Trophoblast cell (in vitro differentiated cells and primary cell): ENCODE measurements around the gene ING5.
A peak's percentile ranks its signal among the peaks of the same experiment; 100 is the strongest.

Experiments
- DNase-seq, 2 donors: peaks; one replicate each; pipeline ENCODE4 v3.0.0-alpha.2; 2016
- H2AFZ ChIP-seq: 2 replicates; pipeline ENCODE4 v1.6.1; 2013; ENCODE audit warnings: low read length, moderate library complexity, mild to moderate bottlenecking; ENCODE audit not compliant: insufficient read depth, poor library complexity
- H2AK5ac ChIP-seq: 2 replicates; pipeline ENCODE4 v1.6.1; 2013; ENCODE audit warnings: mild to moderate bottlenecking, low read length
- H2BK120ac ChIP-seq: 2 replicates; pipeline ENCODE4 v1.6.1; 2013; ENCODE audit warnings: low read length, mild to moderate bottlenecking, moderate library complexity; ENCODE audit not compliant: insufficient read depth, poor library complexity
- H2BK12ac ChIP-seq: 2 replicates; pipeline ENCODE4 v1.6.1; 2013; ENCODE audit warnings: mild to moderate bottlenecking, low read length, moderate library complexity
- H2BK5ac ChIP-seq: 2 replicates; pipeline ENCODE4 v1.6.1; 2013; ENCODE audit warnings: low read length, low read depth, moderate library complexity, mild to moderate bottlenecking; ENCODE audit not compliant: poor library complexity
- H3K14ac ChIP-seq: 2 replicates; pipeline ENCODE4 v1.6.1; 2013; ENCODE audit warnings: mild to moderate bottlenecking, low read length
- H3K18ac ChIP-seq: 2 replicates; pipeline ENCODE4 v1.6.1; 2013; ENCODE audit warnings: mild to moderate bottlenecking, low read length
- H3K23ac ChIP-seq: 2 replicates; pipeline ENCODE4 v1.6.1; 2013; ENCODE audit warnings: low read length
- H3K27ac ChIP-seq: 2 replicates; pipeline ENCODE4 v1.5.1; 2013; ENCODE audit warnings: low read depth, mild to moderate bottlenecking, inconsistent platforms, low read length, moderate library complexity
- H3K27me3 ChIP-seq: 2 replicates; pipeline ENCODE4 v1.6.1; 2013; ENCODE audit warnings: inconsistent platforms, mild to moderate bottlenecking, low read length, moderate library complexity; ENCODE audit not compliant: insufficient read depth
- H3K36me3 ChIP-seq, 2 experiments: 1 replicate in 1 of 2; 2 replicates in 1 of 2; pipeline ENCODE4 v1.6.1; 2013; ENCODE audit warnings: low read length in 2 of 2, mild to moderate bottlenecking in 2 of 2, moderate library complexity in 1 of 2; ENCODE audit not compliant: insufficient read depth in 2 of 2, control insufficient read depth in 1 of 2
- H3K4ac ChIP-seq: 2 replicates; pipeline ENCODE4 v1.6.1; 2013; ENCODE audit warnings: low read depth, mild to moderate bottlenecking, low read length, moderate library complexity
- H3K4me1 ChIP-seq, 2 experiments: 1 replicate in 1 of 2; 2 replicates in 1 of 2; pipeline ENCODE4 v1.6.1; 2013; ENCODE audit warnings: low read length in 2 of 2, mild to moderate bottlenecking in 2 of 2, moderate library complexity in 1 of 2; ENCODE audit not compliant: insufficient read depth in 2 of 2, control insufficient read depth in 1 of 2
- H3K4me2 ChIP-seq: 2 replicates; pipeline ENCODE4 v1.6.1; 2013; ENCODE audit warnings: inconsistent platforms, mild to moderate bottlenecking, low read length, moderate library complexity
- H3K4me3 ChIP-seq: 2 replicates; pipeline ENCODE4 v1.5.1; 2013; ENCODE audit warnings: mild to moderate bottlenecking, low read depth, low read length, inconsistent platforms
- H3K79me1 ChIP-seq: one replicate; pipeline ENCODE4 v1.6.1; 2013; ENCODE audit warnings: low read length
- H3K79me2 ChIP-seq: 2 replicates; pipeline ENCODE4 v1.6.1; 2013; ENCODE audit warnings: low read length, mild to moderate bottlenecking; ENCODE audit not compliant: control insufficient read depth, insufficient read depth, poor library complexity
- H3K9ac ChIP-seq: 2 replicates; pipeline ENCODE4 v1.6.1; 2013; ENCODE audit warnings: mild to moderate bottlenecking, low read length
- H3K9me3 ChIP-seq: 2 replicates; pipeline ENCODE4 v1.6.1; 2013; ENCODE audit warnings: low read depth, mild to moderate bottlenecking, control low read depth, inconsistent platforms, low read length; ENCODE audit not compliant: insufficient read depth
- H4K12ac ChIP-seq: 2 replicates; pipeline ENCODE4 v1.6.1; 2013; ENCODE audit warnings: low read depth, mild to moderate bottlenecking, low read length, moderate library complexity
- H4K8ac ChIP-seq: 2 replicates; pipeline ENCODE4 v1.6.1; 2013; ENCODE audit warnings: low read depth, mild to moderate bottlenecking, low read length, moderate library complexity
- H4K91ac ChIP-seq: one replicate; pipeline ENCODE4 v1.6.1; 2013; ENCODE audit warnings: low read depth, mild to moderate bottlenecking, low read length, moderate library complexity
- WGBS: extraction: QIAGEN DNeasy Blood & Tissue Kit; methylation state at CpG from one replicate; pipeline ENCODE4 v1.1.7; 2013; ENCODE audit warnings: missing lambda C conversion rate; ENCODE audit not compliant: insufficient read length, insufficient coverage; ENCODE audit errors: extremely low coverage; 5-methylcytosine and 5-hydroxymethylcytosine counted together

ING5 gene

DNA sequence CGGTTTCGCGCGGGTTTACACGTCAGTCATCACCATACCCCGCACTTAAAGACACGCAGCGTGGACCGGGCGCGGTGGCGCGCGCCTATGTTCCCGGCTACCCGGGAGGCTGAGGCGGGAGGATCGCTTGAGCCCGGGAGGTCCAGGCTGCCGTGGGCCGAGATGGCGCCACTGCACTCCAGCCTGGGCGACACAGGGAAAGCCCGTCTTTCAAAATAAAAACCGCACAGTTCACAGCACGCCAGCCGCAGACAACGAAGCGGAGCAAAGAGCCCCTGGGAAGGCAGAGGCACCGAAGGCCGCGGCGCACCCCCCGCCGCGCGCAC, 15.6 kb upstream of the ING5 start:
- peak overlapping the region; percentile 100 for H3K4me2 ChIP-seq
- peak overlapping the region; percentile 31 for H2BK5ac ChIP-seq
- H3K4me1 ChIP-seq: peaks cover 0 to 2% of the 10 kb centered on the region in 2 experiments
- no CpG with 5 or more reads among the region's 37 CpGs for WGBS
- peak overlapping the region; percentile 100 for H3K9ac ChIP-seq
- H3K14ac ChIP-seq: peak overlapping the region; percentile 23
- no peak overlapping the region for H3K23ac ChIP-seq
- peak overlapping the region; percentile 44 for H3K18ac ChIP-seq
- peak overlapping the region; percentile 85 for H3K4ac ChIP-seq
- H3K4me3 ChIP-seq: peak overlapping the region; percentile 100
- peaks cover 10% of the 10 kb centered on the region for H3K79me1 ChIP-seq
- H2BK120ac ChIP-seq: peak overlapping the region; percentile 9
- peak in 1 of 2 donors; percentile 7 for DNase-seq
- H2AK5ac ChIP-seq: no peak overlapping the region
- peaks cover 10% of the 10 kb centered on the region for H3K79me2 ChIP-seq
- H4K8ac ChIP-seq: peak overlapping the region; percentile 70
- H4K12ac ChIP-seq: peak overlapping the region; percentile 17
- H2AFZ ChIP-seq: peak overlapping the region; percentile 46
- H3K27ac ChIP-seq: peak overlapping the region; percentile 57
- peak overlapping the region; percentile 75 for H4K91ac ChIP-seq
- no peak overlapping the region for H2BK12ac ChIP-seq
- no peaks in the 10 kb centered on the region for H3K9me3 ChIP-seq
- H3K27me3 ChIP-seq: no peaks in the 10 kb centered on the region
- peaks cover 29 to 35% of the 10 kb centered on the region in 2 experiments for H3K36me3 ChIP-seq

DNA sequence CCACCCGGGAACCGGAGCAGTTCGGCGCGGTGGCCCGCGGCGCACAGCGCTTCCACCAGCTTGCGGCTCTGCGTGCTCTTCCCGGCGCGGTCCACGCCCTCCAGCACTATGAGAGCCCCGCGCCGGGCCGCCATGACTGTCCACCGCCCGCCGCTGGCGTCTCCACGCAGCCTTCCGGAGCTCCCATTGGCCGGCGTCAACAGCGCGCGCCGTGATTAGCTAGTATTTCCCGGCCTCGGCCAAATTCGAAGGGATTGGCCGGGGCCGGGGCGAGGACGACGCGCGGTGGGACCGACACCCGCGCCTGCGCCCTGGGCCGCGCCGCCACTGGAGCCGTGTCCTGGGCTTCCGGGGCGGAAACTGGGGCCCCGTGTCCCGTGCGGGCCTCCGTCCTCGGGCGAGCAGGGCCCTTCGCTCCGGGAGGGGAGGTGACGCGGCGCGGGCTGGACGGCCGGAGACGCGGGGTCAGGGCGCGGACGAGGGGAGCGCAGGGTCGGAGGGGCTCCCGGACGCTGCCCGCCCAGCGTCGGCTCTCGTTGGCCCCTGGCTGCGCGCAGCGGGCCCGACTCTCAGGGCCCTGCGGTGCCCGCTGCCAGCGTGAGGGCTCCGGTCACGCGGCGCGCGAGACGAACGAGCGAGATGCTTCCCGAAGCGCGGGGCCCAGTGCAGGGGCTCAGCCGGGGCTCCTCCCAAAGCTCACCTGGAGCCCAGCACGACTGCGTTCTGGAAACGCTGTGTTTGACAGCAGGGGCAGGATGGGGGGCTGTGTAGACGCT, 15.0 kb upstream of the ING5 start, which contains the start of gene DTYMK:
Gene DTYMK, minus strand, starts transcription at position 166 of the 776 bp plus-strand sequence. Its CDS starts 32 bp downstream, at position 134.
- peak; percentile 98 to 99 for DNase-seq
- H3K79me2 ChIP-seq: peaks cover 10% of the 10 kb centered on the region
- no peaks in the 10 kb centered on the region for H3K27me3 ChIP-seq
- peak within 1 kb of the TSS; percentile 100 for H3K4me3 ChIP-seq
- H3K23ac ChIP-seq: no peak within 1 kb of the TSS
- H2BK12ac ChIP-seq: peak within 1 kb of the TSS; percentile 3
- H3K79me1 ChIP-seq: peaks cover 10% of the 10 kb centered on the region
- peak within 1 kb of the TSS; percentile 100 for H3K4me2 ChIP-seq
- peak within 1 kb of the TSS; percentile 98 for H3K18ac ChIP-seq
- peak within 1 kb of the TSS; percentile 90 for H3K27ac ChIP-seq
- peak within 1 kb of the TSS; percentile 92 for H2BK5ac ChIP-seq
- no CpG with 5 or more reads among the region's 102 CpGs for WGBS
- H3K36me3 ChIP-seq: peaks cover 27 to 35% of the 10 kb centered on the region in 2 experiments
- peak within 1 kb of the TSS; percentile 89 for H2BK120ac ChIP-seq
- peak within 1 kb of the TSS; percentile 98 for H3K14ac ChIP-seq
- peak within 1 kb of the TSS; percentile 96 for H2AFZ ChIP-seq
- H3K9me3 ChIP-seq: no peaks in the 10 kb centered on the region
- peak within 1 kb of the TSS; percentile 97 for H4K8ac ChIP-seq
- H3K4ac ChIP-seq: peak within 1 kb of the TSS; percentile 90
- peak within 1 kb of the TSS; percentile 95 for H2AK5ac ChIP-seq
- peak within 1 kb of the TSS; percentile 100 for H3K9ac ChIP-seq
- H4K91ac ChIP-seq: peak within 1 kb of the TSS; percentile 90
- peaks cover 0 to 2% of the 10 kb centered on the region in 2 experiments for H3K4me1 ChIP-seq
- peak within 1 kb of the TSS; percentile 98 for H4K12ac ChIP-seq

DNA sequence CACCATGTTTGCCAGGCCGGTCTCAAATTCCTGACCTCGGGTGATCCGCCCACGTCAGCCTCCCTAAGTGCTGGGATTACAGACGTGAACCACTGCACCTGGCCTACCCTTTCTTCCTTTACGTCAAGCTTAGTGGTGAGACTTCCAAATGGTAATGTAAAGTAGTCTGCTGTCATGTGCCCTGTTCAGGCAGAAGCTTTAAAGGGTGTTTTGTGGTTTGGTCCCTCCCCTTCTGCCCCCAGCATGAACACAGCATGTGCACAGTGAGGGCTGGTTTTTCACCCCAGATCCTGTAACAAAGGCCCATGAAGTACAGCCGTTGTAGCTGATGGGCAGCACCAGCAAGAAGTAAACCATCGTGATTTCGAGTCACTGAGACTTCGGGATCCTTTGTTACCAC, 12.5 kb upstream of the ING5 start:
- no peak overlapping the region for H4K91ac ChIP-seq
- no peak overlapping the region for H4K8ac ChIP-seq
- H2BK120ac ChIP-seq: no peak overlapping the region
- H2BK12ac ChIP-seq: no peak overlapping the region
- H3K9me3 ChIP-seq: peaks cover 2% of the 10 kb centered on the region
- WGBS: no CpG with 5 or more reads among the region's 10 CpGs
- H3K4me3 ChIP-seq: no peak overlapping the region
- peaks cover 10% of the 10 kb centered on the region for H3K79me1 ChIP-seq
- H3K4ac ChIP-seq: no peak overlapping the region
- peaks cover 0 to 2% of the 10 kb centered on the region in 2 experiments for H3K4me1 ChIP-seq
- no peak overlapping the region for H2AK5ac ChIP-seq
- no peak overlapping the region for H3K4me2 ChIP-seq
- H3K27ac ChIP-seq: no peak overlapping the region
- no peak overlapping the region for H3K18ac ChIP-seq
- no peak overlapping the region for H3K14ac ChIP-seq
- H3K23ac ChIP-seq: no peak overlapping the region
- peaks cover 10% of the 10 kb centered on the region for H3K79me2 ChIP-seq
- no peak for DNase-seq
- no peaks in the 10 kb centered on the region for H3K27me3 ChIP-seq
- H4K12ac ChIP-seq: no peak overlapping the region
- no peak overlapping the region for H2BK5ac ChIP-seq
- H2AFZ ChIP-seq: no peak overlapping the region
- no peak overlapping the region for H3K9ac ChIP-seq
- H3K36me3 ChIP-seq: peaks cover 26 to 28% of the 10 kb centered on the region in 2 experiments

DNA sequence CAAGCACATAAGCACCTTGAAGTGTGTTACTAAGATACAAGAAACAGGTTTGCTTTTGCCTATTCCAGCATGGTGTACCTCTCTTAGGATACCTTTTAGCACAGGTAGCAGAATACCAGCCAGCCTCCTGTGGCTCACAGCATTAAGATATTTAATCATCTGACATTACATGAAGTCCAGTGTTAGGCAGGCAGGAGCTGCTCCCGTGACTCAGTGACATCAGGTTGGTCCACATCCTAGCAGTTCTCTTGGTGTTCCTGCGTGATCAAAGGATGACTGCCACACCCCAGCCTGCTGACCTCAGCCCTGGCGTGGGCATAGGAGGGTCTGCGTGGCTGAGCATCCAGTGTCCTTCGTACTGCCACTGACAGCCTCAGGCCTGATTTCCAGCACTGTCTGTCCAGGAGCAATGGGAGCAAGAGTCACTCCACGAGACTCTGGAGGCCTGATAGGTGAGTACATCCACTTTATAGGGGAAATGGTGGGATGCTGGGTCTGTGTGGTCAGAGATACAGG, 11.6 kb upstream of the ING5 start:
- Histone ChIP-seq H2BK5ac (no peak overlapping the region), H3K14ac (no peak overlapping the region), H4K12ac (no peak overlapping the region), H3K27ac (no peak overlapping the region), H2AK5ac (no peak overlapping the region), H4K91ac (no peak overlapping the region), H3K9ac (no peak overlapping the region), H3K4me3 (no peak overlapping the region), H2BK120ac (no peak overlapping the region), H3K4ac (no peak overlapping the region), H4K8ac (no peak overlapping the region), H3K18ac (no peak overlapping the region), H3K9me3 (peaks cover 2% of the 10 kb centered on the region), H3K23ac (no peak overlapping the region), H3K79me2 (peaks cover 10% of the 10 kb centered on the region), H3K4me1 (peaks cover 0 to 2% of the 10 kb centered on the region in 2 experiments), H2AFZ (no peak overlapping the region), H2BK12ac (no peak overlapping the region), H3K27me3 (no peaks in the 10 kb centered on the region), H3K4me2 (no peak overlapping the region), H3K36me3 (peaks cover 32% of the 10 kb centered on the region in 2 experiments), H3K79me1 (peaks cover 10% of the 10 kb centered on the region)
- DNase-seq: no peak
- no CpG with 5 or more reads among the region's 6 CpGs for WGBS
